Measurements from ENCODE around the gene KLHDC3. TPM values are rescaled to one million over a fixed set of nuclear protein-coding genes. Genes with fewer than 3 reads are reported as not detected.

Gene KLHDC3
- total and polyA plus RNA-seq, 9 of the 15 experiments (the other 6 are each of a cell fraction or from before 2014, with no cell fraction given), result 4.5 to 171 (median 107) TPM

- peak in 1 of 2 experiments; percentile 7 for TF ChIP-seq E2F6 (IDR thresholded peaks at IDR 0.05; ENCODE audit: borderline replicate concordance in 1 of 2, extremely low read depth in 1 of 2, insufficient read depth in 1 of 2, insufficient read length in 1 of 2, low read depth in 1 of 2, low read length in 1 of 2, poor library complexity in 1 of 2, severe bottlenecking in 1 of 2)
- no peak for TF ChIP-seq ZNF175 (CRISPR knock-in tag; IDR thresholded peaks at IDR 0.05; ENCODE audit: low read depth)
- TF ChIP-seq SIN3A (IDR thresholded peaks at IDR 0.05; ENCODE audit: borderline replicate concordance in 2 of 2, control insufficient read depth in 1 of 2, low read depth in 2 of 2, low read length in 2 of 2), result peak in 1 of 2 experiments; percentile 60; a peak in 1 of 4 replicates
- 0 out of 2 replicates have a peak, but pooled peaks have one; percentile 29 for TF ChIP-seq PREB (CRISPR knock-in tag; IDR thresholded peaks at IDR 0.05)
- TF ChIP-seq ZNF76 (CRISPR knock-in tag; IDR thresholded peaks at IDR 0.05; ENCODE audit: borderline replicate concordance), result 0 out of 2 replicates have a peak, but pooled peaks have one; percentile 7
- no peak for TF ChIP-seq ESRRB (CRISPR knock-in tag; IDR thresholded peaks at IDR 0.05; ENCODE audit: borderline replicate concordance)
- no peak for TF ChIP-seq ZNF785 (CRISPR knock-in tag; IDR thresholded peaks at IDR 0.05)
- 0 out of 2 replicates have a peak, but pooled peaks have one; percentile 16 for TF ChIP-seq FOXP4 (CRISPR knock-in tag; IDR thresholded peaks at IDR 0.05; ENCODE audit: borderline replicate concordance)
- TF ChIP-seq SPI1 (IDR thresholded peaks at IDR 0.05; ENCODE audit: borderline replicate concordance, low read depth, low read length), result no peak
- no peak for TF ChIP-seq CEBPB (tag; IDR thresholded peaks at IDR 0.05)
- peak; percentile 85; the same call in 1 of the 2 replicates for TF ChIP-seq ZNF12 (CRISPR knock-in tag; IDR thresholded peaks at IDR 0.05)
- TF ChIP-seq DMBX1 (CRISPR knock-in tag; IDR thresholded peaks at IDR 0.05; ENCODE audit: borderline replicate concordance), result no peak
- TF ChIP-seq TAF1 (IDR thresholded peaks at IDR 0.05; ENCODE audit: control insufficient read depth, extremely low read depth, insufficient read depth, low read length, severe bottlenecking), result peak; percentile 38
- no peak for TF ChIP-seq ELF2 (CRISPR knock-in tag; IDR thresholded peaks at IDR 0.05)
- TF ChIP-seq ZNF586 (CRISPR knock-in tag; conservative IDR thresholded peaks at IDR 0.05), result no peak
- TF ChIP-seq TFAP4 (CRISPR knock-in tag; IDR thresholded peaks at IDR 0.05; ENCODE audit: borderline replicate concordance), result 0 out of 2 replicates have a peak, but pooled peaks have one; percentile 9
- no peak for TF ChIP-seq CHD2 (IDR thresholded peaks at IDR 0.05; ENCODE audit: low read depth, low read length)
- TF ChIP-seq ZNF589 (CRISPR knock-in tag; IDR thresholded peaks at IDR 0.05; ENCODE audit: low read depth), result no peak
- TF ChIP-seq TCF3 (CRISPR knock-in tag; IDR thresholded peaks at IDR 0.05), result no peak
- no peak for TF ChIP-seq TEAD4 (IDR thresholded peaks at IDR 0.05; ENCODE audit: low read length)
- TF ChIP-seq TEAD4 (CRISPR knock-in tag; IDR thresholded peaks at IDR 0.05; ENCODE audit: borderline replicate concordance), result no peak
Observed at GRCh38 chr6:42978487-42978838, 35.6 kb upstream of the KLHDC3 start (continued).
